ENCODE data around the gene NPFFR2. TPM values are rescaled to one million over a fixed set of nuclear protein-coding genes. Genes with fewer than 3 reads are reported as not detected.
A peak's percentile ranks its signal among the peaks of the same experiment; 100 is the strongest.

The NPFFR2 gene
- total RNA-seq, 1 donor from 2014 or later, result 0.64 TPM

- H3K4me3 Mint-ChIP-seq (ENCODE audit: unreplicated experiment), result no peak overlapping the region
- no peak overlapping the region for H3K9ac ChIP-seq (ENCODE audit: low read length)
These were observed 80.8 kb downstream of the NPFFR2 start for GRCh38 chr4:72112514-72113156.

GRCh38 chr4:72118017-72118416 lies 86.2 kb downstream of the NPFFR2 start:
- Histone ChIP-seq H3K9ac (ENCODE audit: low read length) (no peak overlapping the region), H3K27me3 (ENCODE audit: insufficient read depth, low read length) (no peaks in the 10 kb centered on the region), H3K4me3 (ENCODE audit: insufficient read depth, low read depth, low read length) (no peak overlapping the region), H3K36me3 (ENCODE audit: insufficient read depth, low read length) (no peaks in the 10 kb centered on the region), H4K20me1 (ENCODE audit: insufficient read depth, low read length) (no peaks in the 10 kb centered on the region), H3K9me3 (ENCODE audit: insufficient read depth, low read depth, low read length) (no peaks in the 10 kb centered on the region), H3K27ac (ENCODE audit: low read depth, low read length) (no peak overlapping the region), H3K79me2 (ENCODE audit: insufficient read depth, low read length) (no peaks in the 10 kb centered on the region), H3K4me1 (ENCODE audit: insufficient read depth, low read length) (no peaks in the 10 kb centered on the region), H3K4me2 (ENCODE audit: low read length) (no peak overlapping the region), H2AFZ (ENCODE audit: low read depth, low read length) (no peak overlapping the region)
- FAIRE-seq, result no peak
- Mint-ChIP-seq H3K9me3 (ENCODE audit: unreplicated experiment) (peaks cover 2% of the 10 kb centered on the region), H3K27me3 (ENCODE audit: low read depth, unreplicated experiment) (no peaks in the 10 kb centered on the region), H3K4me3 (ENCODE audit: unreplicated experiment) (no peak overlapping the region), H3K4me1 (ENCODE audit: low read depth, unreplicated experiment) (peaks cover 4% of the 10 kb centered on the region), H3K36me3 (ENCODE audit: low read depth, unreplicated experiment) (no peaks in the 10 kb centered on the region), H3K27ac (ENCODE audit: unreplicated experiment) (no peak overlapping the region)
- no peak for DNase-seq (ENCODE audit: low read depth)
- no peak for TF ChIP-seq CTCF (IDR thresholded peaks at IDR 0.05; ENCODE audit: insufficient read depth, low read depth, low read length)
- no peak for TF ChIP-seq EZH2 (IDR thresholded peaks at IDR 0.05; ENCODE audit: insufficient read depth, low read length)

More at GRCh38 chr4:72112514-72113156, 80.8 kb downstream of the NPFFR2 start:
- TF ChIP-seq CTCF (IDR thresholded peaks at IDR 0.05; ENCODE audit: insufficient read depth, low read depth, low read length), result no peak
- TF ChIP-seq EZH2 (IDR thresholded peaks at IDR 0.05; ENCODE audit: insufficient read depth, low read length), result no peak
- H3K4me2 ChIP-seq (ENCODE audit: low read length), result no peak overlapping the region
- peak overlapping the region; percentile 24 for H3K27ac Mint-ChIP-seq (ENCODE audit: unreplicated experiment)
- H3K27me3 Mint-ChIP-seq (ENCODE audit: low read depth, unreplicated experiment), result no peaks in the 10 kb centered on the region
- no peaks in the 10 kb centered on the region for H3K4me1 ChIP-seq (ENCODE audit: insufficient read depth, low read length)
- H2AFZ ChIP-seq (ENCODE audit: low read depth, low read length), result no peak overlapping the region
- H3K4me3 ChIP-seq (ENCODE audit: insufficient read depth, low read depth, low read length), result no peak overlapping the region
- H3K9me3 Mint-ChIP-seq (ENCODE audit: unreplicated experiment), result no peaks in the 10 kb centered on the region
- H3K79me2 ChIP-seq (ENCODE audit: insufficient read depth, low read length), result no peaks in the 10 kb centered on the region
- peaks cover 19% of the 10 kb centered on the region for H3K4me1 Mint-ChIP-seq (ENCODE audit: low read depth, unreplicated experiment)
- FAIRE-seq (no peak), DNase-seq (ENCODE audit: low read depth) (peak; percentile 82)
- no peaks in the 10 kb centered on the region for H3K9me3 ChIP-seq (ENCODE audit: insufficient read depth, low read depth, low read length)
- no peaks in the 10 kb centered on the region for H4K20me1 ChIP-seq (ENCODE audit: insufficient read depth, low read length)
- no peaks in the 10 kb centered on the region for H3K36me3 ChIP-seq (ENCODE audit: insufficient read depth, low read length)
- H3K27me3 ChIP-seq (ENCODE audit: insufficient read depth, low read length), result no peaks in the 10 kb centered on the region
- no peak overlapping the region for H3K27ac ChIP-seq (ENCODE audit: low read depth, low read length)
- no peaks in the 10 kb centered on the region for H3K36me3 Mint-ChIP-seq (ENCODE audit: low read depth, unreplicated experiment)

GRCh38 chr4:72119946-72120345 lies 88.1 kb downstream of the NPFFR2 start:
- no peak overlapping the region for H3K4me3 ChIP-seq (ENCODE audit: insufficient read depth, low read depth, low read length)
- Mint-ChIP-seq H3K4me1 (ENCODE audit: low read depth, unreplicated experiment) (peaks cover 3% of the 10 kb centered on the region), H3K36me3 (ENCODE audit: low read depth, unreplicated experiment) (no peaks in the 10 kb centered on the region), H3K27me3 (ENCODE audit: low read depth, unreplicated experiment) (no peaks in the 10 kb centered on the region), H3K9me3 (ENCODE audit: unreplicated experiment) (peaks cover 2% of the 10 kb centered on the region), H3K27ac (ENCODE audit: unreplicated experiment) (no peak overlapping the region), H3K4me3 (ENCODE audit: unreplicated experiment) (no peak overlapping the region)
- DNase-seq (ENCODE audit: low read depth) (no peak), FAIRE-seq (no peak)
- no peak overlapping the region for H2AFZ ChIP-seq (ENCODE audit: low read depth, low read length)
- H3K4me1 ChIP-seq (ENCODE audit: insufficient read depth, low read length), result no peaks in the 10 kb centered on the region
- TF ChIP-seq EZH2 (IDR thresholded peaks at IDR 0.05; ENCODE audit: insufficient read depth, low read length) (no peak), CTCF (IDR thresholded peaks at IDR 0.05; ENCODE audit: insufficient read depth, low read depth, low read length) (no peak)
- no peaks in the 10 kb centered on the region for H4K20me1 ChIP-seq (ENCODE audit: insufficient read depth, low read length)
- H3K9ac ChIP-seq (ENCODE audit: low read length), result no peak overlapping the region
- no peaks in the 10 kb centered on the region for H3K9me3 ChIP-seq (ENCODE audit: insufficient read depth, low read depth, low read length)
- H3K79me2 ChIP-seq (ENCODE audit: insufficient read depth, low read length), result no peaks in the 10 kb centered on the region
- H3K4me2 ChIP-seq (ENCODE audit: low read length), result no peak overlapping the region
- H3K27ac ChIP-seq (ENCODE audit: low read depth, low read length), result no peak overlapping the region
- H3K27me3 ChIP-seq (ENCODE audit: insufficient read depth, low read length), result no peaks in the 10 kb centered on the region
- no peaks in the 10 kb centered on the region for H3K36me3 ChIP-seq (ENCODE audit: insufficient read depth, low read length)
